A673 (cell line): ENCODE data around the gene S100A5. TPM values are rescaled to one million over a fixed set of nuclear protein-coding genes. Genes with fewer than 3 reads are reported as not detected.

Experiments
- BruUV-seq: library from RNA; stranded (reverse); fragments of 400-500 nt; replicated peaks from 2 replicates; lab custom pipeline; 2021; lab: Mats Ljungman, UMichigan
- CTCF ChIA-PET: fragments of 300-600 bp; sonication (Branson Sonifier 250); formaldehyde crosslinking; loops from one replicate; lab custom pipeline; 2022; ENCODE audit warnings: antibody characterized with exemption; lab: Charles Lee
- POLR2A ChIA-PET: fragments of 300-600 bp; sonication (Branson Sonifier 250); formaldehyde crosslinking; loops from one replicate; lab custom pipeline; 2022; ENCODE audit warnings: antibody characterized with exemption; ENCODE audit not compliant: low non-redundant PET; lab: Charles Lee
- DNase-seq: peaks from one replicate; pipeline ENCODE4 v3.0.0-alpha.2; 2015; ENCODE audit warnings: low spot score
- H3K27ac ChIP-seq: fragments of 200-600 bp; sonication (generic); 2 replicates; pipeline ENCODE4 v1.5.1; 2016; ENCODE audit warnings: mixed run types, low read depth, mild to moderate bottlenecking, mixed read lengths, antibody characterized with exemption, low read length; ENCODE audit not compliant: poor library complexity, severe bottlenecking
- H3K27me3 ChIP-seq: fragments of 200-600 bp; sonication (generic); replicated peaks from 2 replicates; pipeline ENCODE4 v1.6.1; 2017; ENCODE audit warnings: mixed run types, low read depth, mild to moderate bottlenecking, mixed read lengths, antibody characterized with exemption, low read length; ENCODE audit not compliant: insufficient read depth, poor library complexity
- H3K36me3 ChIP-seq: fragments of 200-600 bp; sonication (generic); 2 replicates; pipeline ENCODE4 v1.6.1; 2016; ENCODE audit warnings: mixed run types, mild to moderate bottlenecking, mixed read lengths, antibody characterized with exemption, low read length; ENCODE audit not compliant: insufficient read depth, poor library complexity, severe bottlenecking
- H3K4me1 ChIP-seq: fragments of 200-600 bp; sonication (generic); 2 replicates; pipeline ENCODE4 v1.6.1; 2017; ENCODE audit warnings: mixed run types, mild to moderate bottlenecking, mixed read lengths, antibody characterized with exemption, low read length; ENCODE audit not compliant: insufficient read depth, poor library complexity, severe bottlenecking
- H3K4me3 ChIP-seq: fragments of 200-600 bp; sonication (generic); 2 replicates; pipeline ENCODE4 v1.5.1; 2016; ENCODE audit warnings: low read depth, mixed run types, mild to moderate bottlenecking, mixed read lengths, low read length; ENCODE audit not compliant: poor library complexity, severe bottlenecking
- H3K9me3 ChIP-seq: fragments of 200-600 bp; sonication (generic); 2 replicates; pipeline ENCODE4 v1.6.1; 2016; ENCODE audit warnings: mixed run types, low read depth, mild to moderate bottlenecking, mixed read lengths, antibody characterized with exemption, low read length; ENCODE audit not compliant: poor library complexity, severe bottlenecking
- CTCF ChIP-seq: fragments of 300-800, 200-600 bp; sonication (generic); conservative IDR thresholded peaks from 2 replicates; pipeline ENCODE4 v1.5.1; 2017; ENCODE audit warnings: low read depth, mild to moderate bottlenecking, antibody characterized with exemption, low read length, moderate library complexity, mixed read lengths
- EZH2 ChIP-seq: fragments of 200-600 bp; sonication (generic); IDR thresholded peaks from 2 replicates; pipeline ENCODE4 v1.6.1; 2017; ENCODE audit warnings: borderline replicate concordance, low read depth, mild to moderate bottlenecking, mixed read lengths, antibody characterized with exemption, low read length; ENCODE audit not compliant: poor library complexity, severe bottlenecking
- intact Hi-C: fragments of 100-400 bp; cut with micrococcal nuclease; formaldehyde crosslinking; loops from one replicate; pipeline ENCODE4 v1.10.0; 2022; ENCODE audit not compliant: unreplicated experiment
- total RNA-seq: library from RNA; stranded (reverse); gene quantifications from 2 replicates; pipeline ENCODE4 v1.2.3, GENCODE V29; 2021

Gene S100A5
- total RNA-seq, 1 experiment from 2014 or later: not detected

- no peaks in the 10 kb centered on the region for H3K36me3 ChIP-seq
- ChIA-PET POLR2A (no interaction called here), CTCF (interaction anchor here (0.5 to 0.6 kb wide), 2 partner anchors 127 to 196 kb away, joined by 3 to 9 read pairs; no protein-coding TSS in a partner anchor)
- no peaks in the 10 kb centered on the region for H3K9me3 ChIP-seq
- H3K4me3 ChIP-seq: no peak overlapping the region
- no peak for TF ChIP-seq CTCF
- TF ChIP-seq EZH2: no peak
- no TSS peak for BruUV-seq
- intact Hi-C loops: no loop called here
- no peak for DNase-seq
- H3K4me1 ChIP-seq: peaks cover 24% of the 10 kb centered on the region
- H3K27ac ChIP-seq: no peak overlapping the region
- no peaks in the 10 kb centered on the region for H3K27me3 ChIP-seq
Observed at GRCh38 chr1:153550398-153550758, 9.6 kb upstream of the S100A5 start.

GRCh38 chr1:153549741-153550397, 9.1 kb upstream of the S100A5 start:
- Histone ChIP-seq H3K4me1 (peaks cover 29% of the 10 kb centered on the region), H3K36me3 (no peaks in the 10 kb centered on the region), H3K4me3 (no peak overlapping the region), H3K27me3 (no peaks in the 10 kb centered on the region), H3K9me3 (no peaks in the 10 kb centered on the region), H3K27ac (no peak overlapping the region)
- CTCF ChIA-PET: no interaction called here
- POLR2A ChIA-PET: no interaction called here
- TF ChIP-seq EZH2 (no peak), CTCF (no peak)
- intact Hi-C loops: no loop called here
- no TSS peak for BruUV-seq
- DNase-seq: no peak

- Histone ChIP-seq H3K4me1 (peaks cover 37% of the 10 kb centered on the region), H3K27me3 (no peaks in the 10 kb centered on the region), H3K36me3 (no peaks in the 10 kb centered on the region), H3K9me3 (no peaks in the 10 kb centered on the region), H3K4me3 (no peak within 1 kb of the TSS), H3K27ac (no peak within 1 kb of the TSS)
- ChIA-PET POLR2A (no interaction called here), CTCF (no interaction called here)
- intact Hi-C loops: no loop called here
- BruUV-seq: no TSS peak
- TF ChIP-seq CTCF (no peak), EZH2 (no peak)
- DNase-seq: peak; percentile 39
Observed at GRCh38 chr1:153548722-153549688, 8.3 kb upstream of the S100A5 start, which contains the start of gene S100A3. Gene S100A3, minus strand, starts transcription at chr1:153549258. Its CDS starts 773 bp downstream, at chr1:153548485.
